Measurements from ENCODE around the gene GAL3ST3.
A peak's percentile ranks its signal among the peaks of the same experiment; 100 is the strongest.

GAL3ST3 gene

DNA sequence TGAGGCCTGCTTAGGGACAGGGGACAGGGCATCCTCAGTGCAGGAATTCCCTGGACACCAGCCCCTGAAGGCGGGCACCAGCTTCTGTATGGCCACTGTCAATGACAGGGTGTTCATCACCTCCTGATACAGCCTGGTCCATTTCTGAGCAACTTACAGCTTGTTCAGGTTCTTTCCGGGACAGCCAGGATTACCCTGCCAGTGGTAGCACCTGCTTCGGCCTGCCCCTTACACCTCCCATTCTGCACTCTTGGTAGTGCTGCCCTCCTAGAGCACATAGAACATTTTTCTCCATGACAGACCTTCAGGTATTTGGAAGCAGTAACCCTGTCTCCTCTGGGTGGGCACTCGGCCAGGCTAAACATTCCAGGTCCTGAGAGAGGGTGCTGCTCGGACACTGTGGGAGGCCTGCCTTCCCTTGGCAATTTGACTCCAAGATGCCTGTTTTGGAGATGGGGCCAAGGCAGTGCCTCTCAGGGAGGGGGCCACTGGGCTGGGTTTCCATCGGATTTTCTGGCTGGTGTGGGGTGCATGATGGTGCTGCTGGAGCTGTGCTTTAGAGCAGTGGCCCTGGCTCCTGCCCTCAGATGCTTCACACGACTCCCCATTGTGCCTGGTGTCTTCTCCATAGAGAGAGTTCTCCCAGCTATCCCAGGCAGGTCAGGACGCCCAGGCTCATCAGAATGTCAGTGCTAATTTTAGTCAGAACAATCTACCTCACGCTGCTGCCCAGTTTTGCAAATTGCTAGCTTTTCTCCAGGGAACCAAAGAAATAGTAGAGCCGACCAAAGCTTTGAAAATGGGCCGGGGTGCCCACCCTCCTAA lies 1.2 kb downstream of the GAL3ST3 start:
- no peak overlapping the region for H3K27ac ChIP-seq
- TF ChIP-seq, protein P1, sequence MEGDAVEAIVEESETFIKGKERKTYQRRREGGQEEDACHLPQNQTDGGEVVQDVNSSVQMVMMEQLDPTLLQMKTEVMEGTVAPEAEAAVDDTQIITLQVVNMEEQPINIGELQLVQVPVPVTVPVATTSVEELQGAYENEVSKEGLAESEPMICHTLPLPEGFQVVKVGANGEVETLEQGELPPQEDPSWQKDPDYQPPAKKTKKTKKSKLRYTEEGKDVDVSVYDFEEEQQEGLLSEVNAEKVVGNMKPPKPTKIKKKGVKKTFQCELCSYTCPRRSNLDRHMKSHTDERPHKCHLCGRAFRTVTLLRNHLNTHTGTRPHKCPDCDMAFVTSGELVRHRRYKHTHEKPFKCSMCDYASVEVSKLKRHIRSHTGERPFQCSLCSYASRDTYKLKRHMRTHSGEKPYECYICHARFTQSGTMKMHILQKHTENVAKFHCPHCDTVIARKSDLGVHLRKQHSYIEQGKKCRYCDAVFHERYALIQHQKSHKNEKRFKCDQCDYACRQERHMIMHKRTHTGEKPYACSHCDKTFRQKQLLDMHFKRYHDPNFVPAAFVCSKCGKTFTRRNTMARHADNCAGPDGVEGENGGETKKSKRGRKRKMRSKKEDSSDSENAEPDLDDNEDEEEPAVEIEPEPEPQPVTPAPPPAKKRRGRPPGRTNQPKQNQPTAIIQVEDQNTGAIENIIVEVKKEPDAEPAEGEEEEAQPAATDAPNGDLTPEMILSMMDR (conservative IDR thresholded peaks at IDR 0.05; ENCODE audit: low read depth) = no peak
- CTCF ChIA-PET = interaction anchor here (0.7 to 2.7 kb wide), 3 partner anchors 12 to 28 kb away, joined by 3 to 11 read pairs (median 7); no protein-coding TSS in a partner anchor
- no peak for DNase-seq (ENCODE audit: low spot score)
- POLR2A ChIA-PET (ENCODE audit: low non-redundant PET) = interaction anchor here (0.6 kb wide), 1 partner anchor 45 kb away, joined by 3 read pairs; no protein-coding TSS in a partner anchor

DNA sequence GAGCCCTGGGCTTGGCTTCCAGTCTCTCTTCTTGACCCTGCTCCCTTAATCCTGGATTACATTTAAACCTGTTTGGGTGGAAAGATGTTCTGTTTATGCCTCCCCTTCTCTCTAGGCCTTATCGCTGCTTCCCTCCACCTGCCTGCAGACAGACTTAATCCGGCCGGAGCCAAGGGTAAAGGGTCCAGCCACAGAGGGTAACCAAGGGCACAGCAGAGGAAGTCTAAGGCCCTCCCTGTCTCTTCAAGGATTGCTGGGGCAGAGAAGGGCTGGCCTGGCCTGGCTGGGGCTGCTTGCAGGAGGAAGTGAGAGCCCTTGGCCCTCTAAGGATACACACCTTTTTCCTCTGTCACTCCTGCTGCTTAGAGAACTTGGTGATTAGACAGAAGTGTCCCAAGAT lies 2.1 kb downstream of the GAL3ST3 start:
- POLR2A ChIA-PET (ENCODE audit: low non-redundant PET) = no interaction called here
- H3K27ac ChIP-seq = no peak overlapping the region
- no peak for DNase-seq (ENCODE audit: low spot score)
- TF ChIP-seq, protein P1 (conservative IDR thresholded peaks at IDR 0.05; ENCODE audit: low read depth) = no peak
- CTCF ChIA-PET = interaction anchor here (0.6 to 2.7 kb wide), 4 partner anchors 11 to 47 kb away, joined by 3 to 11 read pairs (median 6); no protein-coding TSS in a partner anchor

DNA sequence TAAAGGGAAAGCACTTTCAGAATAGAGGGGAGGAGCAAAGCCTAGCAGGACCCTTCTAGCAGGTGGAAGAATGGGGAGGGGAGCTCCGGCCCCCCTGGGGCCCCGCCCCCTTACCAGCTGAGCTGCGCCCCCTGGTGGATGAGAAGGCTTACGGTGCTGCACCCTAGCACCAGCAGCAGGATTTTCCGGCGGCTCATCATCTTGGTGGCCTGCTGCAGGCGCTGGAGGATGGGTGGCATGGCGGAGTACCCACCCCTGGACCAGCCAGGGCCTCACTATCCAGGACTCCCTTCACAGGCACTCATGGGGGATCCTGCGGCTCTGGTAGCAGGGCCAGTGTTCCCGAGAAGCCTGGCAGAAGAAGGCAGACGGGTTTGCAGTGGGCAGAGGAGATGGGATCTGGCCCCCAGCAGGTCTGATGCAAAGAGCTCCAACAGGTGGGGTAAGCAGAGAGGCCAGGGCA lies 3.8 kb downstream of the GAL3ST3 start:
- TF ChIP-seq, protein P1 (conservative IDR thresholded peaks at IDR 0.05; ENCODE audit: low read depth) = peak; percentile 88
- peak; percentile 78 for DNase-seq (ENCODE audit: low spot score)
- no peak overlapping the region for H3K27ac ChIP-seq
- CTCF ChIA-PET = interaction anchor here (0.5 to 2.7 kb wide), 10 partner anchors 15 to 728 kb away, joined by 3 to 11 read pairs (median 3); no protein-coding TSS in a partner anchor
- POLR2A ChIA-PET (ENCODE audit: low non-redundant PET) = interaction anchor here (0.5 kb wide), 1 partner anchor 221 kb away, joined by 3 read pairs; no protein-coding TSS in a partner anchor

DNA sequence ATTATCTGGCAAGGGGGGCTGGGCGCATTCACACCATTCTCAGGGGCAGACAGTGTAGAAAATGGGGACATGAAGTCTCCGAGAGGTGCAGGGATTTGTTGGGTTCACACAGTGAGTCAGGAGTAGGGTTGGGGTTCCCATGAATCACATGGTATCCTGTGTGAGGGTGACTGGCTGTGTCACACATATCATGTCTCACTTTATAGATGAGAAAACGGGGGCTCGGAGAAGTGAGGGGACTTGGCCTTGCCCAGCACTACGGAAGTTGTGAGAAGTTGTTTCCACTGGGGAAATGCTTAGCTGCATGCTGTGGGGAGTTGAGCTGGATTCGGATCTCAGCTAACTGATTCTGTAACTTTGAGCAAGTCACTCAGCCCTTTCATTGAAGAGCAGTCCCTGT lies 4.2 kb downstream of the GAL3ST3 start:
- ChIA-PET POLR2A (ENCODE audit: low non-redundant PET) (no interaction called here), CTCF (interaction anchor here (0.5 to 1.5 kb wide), 7 partner anchors 14 to 728 kb away, joined by 3 to 6 read pairs (median 3); no protein-coding TSS in a partner anchor)
- TF ChIP-seq, protein P1 (conservative IDR thresholded peaks at IDR 0.05; ENCODE audit: low read depth) = no peak
- DNase-seq (ENCODE audit: low spot score) = no peak
- H3K27ac ChIP-seq = no peak overlapping the region

DNA sequence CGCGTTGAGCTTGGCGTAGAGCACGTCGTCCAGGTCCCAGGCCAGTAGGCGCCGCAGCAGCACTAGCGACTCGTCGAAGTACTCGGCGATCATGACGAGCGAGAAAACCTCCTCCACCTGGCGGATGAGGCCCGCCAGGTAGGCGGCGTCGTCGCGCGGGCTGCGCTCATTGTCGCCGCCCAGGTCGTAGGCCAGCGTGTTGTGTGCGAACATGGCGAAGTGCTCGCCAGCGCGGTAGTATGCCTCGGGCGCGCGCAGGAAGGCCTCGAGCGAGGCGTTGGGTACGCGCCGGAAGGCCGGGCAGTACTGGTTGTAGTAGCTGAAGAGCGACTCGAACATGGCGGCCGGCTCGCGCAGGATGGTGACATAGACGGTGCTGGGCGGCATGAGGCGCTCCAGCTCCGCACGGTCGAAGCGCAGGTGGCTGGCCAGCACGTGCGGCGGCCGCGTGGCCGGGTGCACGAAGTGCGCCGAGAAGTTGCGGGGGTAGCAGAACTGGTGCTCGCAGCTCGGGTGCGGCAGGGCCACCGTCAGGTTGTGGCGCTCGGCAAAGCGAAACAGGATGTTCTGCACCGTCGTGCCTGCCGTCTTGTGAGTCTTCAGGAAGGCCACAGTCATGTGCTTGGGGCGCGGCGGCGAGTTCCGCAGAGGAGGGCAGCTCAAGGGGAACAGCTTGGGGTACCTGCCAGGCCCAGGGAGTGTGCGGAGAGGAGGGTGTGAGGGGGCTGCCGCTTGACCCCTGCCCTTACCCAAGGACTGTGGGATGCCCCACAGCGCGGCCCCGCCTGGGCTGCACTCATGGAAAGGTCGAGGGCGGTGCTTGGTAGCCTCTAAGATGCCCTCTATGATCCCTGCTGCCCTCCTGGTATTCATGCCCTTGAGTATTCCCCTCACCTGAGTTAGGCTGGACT lies 5.7 kb downstream of the GAL3ST3 start:
- ChIA-PET POLR2A (ENCODE audit: low non-redundant PET) (no interaction called here), CTCF (interaction anchor here (1.5 to 1.6 kb wide), 2 partner anchors 20 to 25 kb away, joined by 3 read pairs; no protein-coding TSS in a partner anchor)
- TF ChIP-seq, protein P1 (conservative IDR thresholded peaks at IDR 0.05; ENCODE audit: low read depth) = no peak
- DNase-seq (ENCODE audit: low spot score) = no peak
- no peak overlapping the region for H3K27ac ChIP-seq

All from RWPE1 (cell line).